GM12878 (cell line): ENCODE results near the gene AKT1S1. TPM values are rescaled to one million over a fixed set of nuclear protein-coding genes. Genes with fewer than 3 reads are reported as not detected.
A peak's percentile ranks its signal among the peaks of the same experiment; 100 is the strongest.

Experiments
- ATF3 ChIP-seq: IDR thresholded peaks from 2 replicates; pipeline ENCODE4 v1.6.1; 2011; ENCODE audit warnings: low read depth, mild to moderate bottlenecking, low read length, moderate library complexity, borderline replicate concordance; ENCODE audit errors: extremely low read depth
- CHD1 ChIP-seq: IDR thresholded peaks from 2 replicates; pipeline ENCODE4 v1.6.1; 2012; ENCODE audit warnings: low read depth, low read length, improper control_type of control experiment
- CHD4 ChIP-seq: fragments of 200-600 bp; sonication (generic); IDR thresholded peaks from 2 replicates; pipeline ENCODE4 v1.6.1; 2016; ENCODE audit warnings: mild to moderate bottlenecking
- CREM ChIP-seq: IDR thresholded peaks from 2 replicates; pipeline ENCODE4 v1.6.1; 2014; ENCODE audit warnings: antibody characterized with exemption, low read depth
- ESRRA ChIP-seq: IDR thresholded peaks from 2 replicates; pipeline ENCODE4 v1.6.1; 2012; ENCODE audit warnings: mild to moderate bottlenecking, low read length, improper control_type of control experiment
- EZH2 ChIP-seq: IDR thresholded peaks from 2 replicates; pipeline ENCODE4 v1.6.1; 2012; ENCODE audit warnings: low read depth, mild to moderate bottlenecking, control low read depth, inconsistent platforms, low read length, borderline replicate concordance; ENCODE audit not compliant: control insufficient read depth
- FOXK2 ChIP-seq: fragments of 450-650 bp; IDR thresholded peaks from 2 replicates; pipeline ENCODE4 v1.6.1; 2017; ENCODE audit warnings: mild to moderate bottlenecking, moderate library complexity
- GATAD2B ChIP-seq: fragments of 450-650 bp; conservative IDR thresholded peaks from 2 replicates; pipeline ENCODE4 v1.6.1; 2017; ENCODE audit warnings: low read depth, mild to moderate bottlenecking, moderate library complexity
- HCFC1 ChIP-seq: fragments of 150-350 bp; IDR thresholded peaks from 2 replicates; pipeline ENCODE4 v1.6.1; 2014; ENCODE audit warnings: low read length
- JUND ChIP-seq: IDR thresholded peaks from 2 replicates; pipeline ENCODE4 v1.6.1; 2012; ENCODE audit warnings: low read depth, mild to moderate bottlenecking, low read length, improper control_type of control experiment, moderate library complexity
- KLF5 ChIP-seq: fragments of 450-650 bp; IDR thresholded peaks from 2 replicates; pipeline ENCODE4 v1.6.1; 2014; ENCODE audit warnings: mild to moderate bottlenecking; ENCODE audit not compliant: partially characterized antibody
- MXI1 ChIP-seq: fragments of 150-350 bp; IDR thresholded peaks from 2 replicates; pipeline ENCODE4 v1.6.1; 2011; ENCODE audit warnings: low read depth, mild to moderate bottlenecking, inconsistent platforms, low read length, improper control_type of control experiment
- NBN ChIP-seq: fragments of 450-650 bp; IDR thresholded peaks from 2 replicates; pipeline ENCODE4 v1.6.1; 2016
- NRF1 ChIP-seq: conservative IDR thresholded peaks from 2 replicates; pipeline ENCODE4 v1.6.1; 2011; ENCODE audit warnings: mild to moderate bottlenecking, low read depth, low read length, improper control_type of control experiment
- PAX8 ChIP-seq: fragments of 450-650 bp; IDR thresholded peaks from 2 replicates; pipeline ENCODE4 v1.6.1; 2017; ENCODE audit warnings: mild to moderate bottlenecking, moderate library complexity
- RB1 ChIP-seq: fragments of 450-650 bp; formaldehyde crosslinking; IDR thresholded peaks from 2 replicates; pipeline ENCODE4 v1.6.1; 2017; ENCODE audit warnings: mild to moderate bottlenecking, borderline replicate concordance
- REST ChIP-seq: IDR thresholded peaks from 2 replicates; pipeline ENCODE4 v1.6.1; 2012; ENCODE audit warnings: mild to moderate bottlenecking, low read depth, low read length
- SMARCA5 ChIP-seq: fragments of 450-650 bp; IDR thresholded peaks from 2 replicates; pipeline ENCODE4 v1.6.1; 2017; ENCODE audit warnings: mild to moderate bottlenecking
- STAT1 ChIP-seq: fragments of 450-650 bp; conservative IDR thresholded peaks from 2 replicates; pipeline ENCODE4 v1.6.1; 2014; ENCODE audit warnings: antibody characterized with exemption, mild to moderate bottlenecking
- SUZ12 ChIP-seq: fragments of 200-600 bp; sonication (generic); IDR thresholded peaks from one replicate; pipeline ENCODE4 v1.6.1; 2018; ENCODE audit warnings: antibody characterized with exemption, mild to moderate bottlenecking; ENCODE audit not compliant: unreplicated experiment
- YY1 ChIP-seq: IDR thresholded peaks from 2 replicates; pipeline ENCODE4 v1.6.1; 2011; ENCODE audit warnings: low read depth, mild to moderate bottlenecking, low read length
- ZZZ3 ChIP-seq: IDR thresholded peaks from 2 replicates; pipeline ENCODE4 v1.6.1; 2011; ENCODE audit warnings: low read depth; ENCODE audit not compliant: control insufficient read depth, insufficient read length
- polyA plus RNA-seq, 11 experiments: library from polyadenylated mRNA; depleted of rRNA in 4 of 11; unstranded in 6 of 11; stranded (reverse) in 5 of 11; fragments of >200 nt; fragmentation: Nextera tagmentation in 4 of 11; fragmentation: Illumina TruSeq in 1 of 11; extraction: Ambion mirVana in 4 of 11; extraction: Trizol in 1 of 11; gene quantifications; 1 replicate in 1 of 11; 2 replicates in 10 of 11; pipeline versions ENCODE4 v1.2.1 to v1.2.3, GENCODE V29; 2011 to 2016; ENCODE audit warnings: inconsistent platforms in 2 of 11, missing spikeins in 2 of 11, low read depth in 1 of 11
- total RNA-seq, 4 experiments: library from RNA; depleted of rRNA in 3 of 4; stranded (reverse); fragments of >200 nt in 3 of 4; fragmentation: Illumina TruSeq in 1 of 4; extraction: Trizol in 1 of 4; gene quantifications; 2 replicates each; pipeline versions ENCODE4 v1.2.1 to v1.2.3, GENCODE V29; 2013 to 2021
- TF ChIP-seq, protein P1 (sequence below): fragments of 450-650 bp; IDR thresholded peaks from 2 replicates; pipeline ENCODE4 v1.6.1; 2016; ENCODE audit warnings: mild to moderate bottlenecking, moderate library complexity, borderline replicate concordance

Gene AKT1S1
- total and polyA plus RNA-seq, 10 of the 15 experiments (the other 5 are each of a cell fraction or from before 2014, with no cell fraction given): 0.43 to 23.0 (median 12.3) TPM

- TF ChIP-seq NRF1 (peak; percentile 76), CHD1 (peak; percentile 99), MXI1 (peak; percentile 64), NBN (peak; percentile 68), CHD4 (no peak), ESRRA (no peak), SMARCA5 (0 out of 2 replicates have a peak, but pooled peaks have one; percentile 19), YY1 (peak; percentile 95), ZZZ3 (no peak), EZH2 (no peak), REST (no peak), KLF5 (peak; percentile 99), GATAD2B (no peak; the same call in 1 of the 2 replicates), STAT1 (peak; percentile 69; the same call in 1 of the 2 replicates), RB1 (peak; percentile 27; the same call in 1 of the 2 replicates), CREM (peak; percentile 96), FOXK2 (peak; percentile 98), ATF3 (peak; percentile 83; the same call in 1 of the 2 replicates), HCFC1 (peak; percentile 73), JUND (peak; percentile 100), SUZ12 (no peak), PAX8 (no peak)
- TF ChIP-seq, protein P1, sequence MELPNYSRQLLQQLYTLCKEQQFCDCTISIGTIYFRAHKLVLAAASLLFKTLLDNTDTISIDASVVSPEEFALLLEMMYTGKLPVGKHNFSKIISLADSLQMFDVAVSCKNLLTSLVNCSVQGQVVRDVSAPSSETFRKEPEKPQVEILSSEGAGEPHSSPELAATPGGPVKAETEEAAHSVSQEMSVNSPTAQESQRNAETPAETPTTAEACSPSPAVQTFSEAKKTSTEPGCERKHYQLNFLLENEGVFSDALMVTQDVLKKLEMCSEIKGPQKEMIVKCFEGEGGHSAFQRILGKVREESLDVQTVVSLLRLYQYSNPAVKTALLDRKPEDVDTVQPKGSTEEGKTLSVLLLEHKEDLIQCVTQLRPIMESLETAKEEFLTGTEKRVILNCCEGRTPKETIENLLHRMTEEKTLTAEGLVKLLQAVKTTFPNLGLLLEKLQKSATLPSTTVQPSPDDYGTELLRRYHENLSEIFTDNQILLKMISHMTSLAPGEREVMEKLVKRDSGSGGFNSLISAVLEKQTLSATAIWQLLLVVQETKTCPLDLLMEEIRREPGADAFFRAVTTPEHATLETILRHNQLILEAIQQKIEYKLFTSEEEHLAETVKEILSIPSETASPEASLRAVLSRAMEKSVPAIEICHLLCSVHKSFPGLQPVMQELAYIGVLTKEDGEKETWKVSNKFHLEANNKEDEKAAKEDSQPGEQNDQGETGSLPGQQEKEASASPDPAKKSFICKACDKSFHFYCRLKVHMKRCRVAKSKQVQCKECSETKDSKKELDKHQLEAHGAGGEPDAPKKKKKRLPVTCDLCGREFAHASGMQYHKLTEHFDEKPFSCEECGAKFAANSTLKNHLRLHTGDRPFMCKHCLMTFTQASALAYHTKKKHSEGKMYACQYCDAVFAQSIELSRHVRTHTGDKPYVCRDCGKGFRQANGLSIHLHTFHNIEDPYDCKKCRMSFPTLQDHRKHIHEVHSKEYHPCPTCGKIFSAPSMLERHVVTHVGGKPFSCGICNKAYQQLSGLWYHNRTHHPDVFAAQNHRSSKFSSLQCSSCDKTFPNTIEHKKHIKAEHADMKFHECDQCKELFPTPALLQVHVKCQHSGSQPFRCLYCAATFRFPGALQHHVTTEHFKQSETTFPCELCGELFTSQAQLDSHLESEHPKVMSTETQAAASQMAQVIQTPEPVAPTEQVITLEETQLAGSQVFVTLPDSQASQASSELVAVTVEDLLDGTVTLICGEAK: peak; percentile 91
These were observed at the start of gene AKT1S1, which contains the start of gene TBC1D17 (continued) for GRCh38 chr19:49877020-49877878.
